PC-3 (cell line): ENCODE measurements around the gene DBP.

ENCODE experiments used
- CTCF ChIP-seq: fragments of 300-600 bp; sonication (generic); conservative IDR thresholded peaks from 2 replicates; pipeline ENCODE4 v1.5.1; 2017; ENCODE audit warnings: antibody characterized with exemption, low read depth, mild to moderate bottlenecking, low read length
- EZH2 ChIP-seq: fragments of 300-600 bp; sonication (generic); IDR thresholded peaks from one replicate; pipeline ENCODE4 v1.6.1; 2017; ENCODE audit warnings: antibody characterized with exemption, mild to moderate bottlenecking, low read length; ENCODE audit not compliant: unreplicated experiment

- TF ChIP-seq EZH2 (no peak), CTCF (no peak)
These were observed 8.5 kb downstream of the DBP start for GRCh38 chr19:48628486-48629296.
